Fibroblast of the conjunctiva (primary cell): ENCODE data around the gene DNMT3A.

Experiments used
- DNase-seq: peaks from one replicate; pipeline ENCODE4 v3.0.0-alpha.2; 2010; ENCODE audit warnings: low read depth

DNMT3A gene

DNA sequence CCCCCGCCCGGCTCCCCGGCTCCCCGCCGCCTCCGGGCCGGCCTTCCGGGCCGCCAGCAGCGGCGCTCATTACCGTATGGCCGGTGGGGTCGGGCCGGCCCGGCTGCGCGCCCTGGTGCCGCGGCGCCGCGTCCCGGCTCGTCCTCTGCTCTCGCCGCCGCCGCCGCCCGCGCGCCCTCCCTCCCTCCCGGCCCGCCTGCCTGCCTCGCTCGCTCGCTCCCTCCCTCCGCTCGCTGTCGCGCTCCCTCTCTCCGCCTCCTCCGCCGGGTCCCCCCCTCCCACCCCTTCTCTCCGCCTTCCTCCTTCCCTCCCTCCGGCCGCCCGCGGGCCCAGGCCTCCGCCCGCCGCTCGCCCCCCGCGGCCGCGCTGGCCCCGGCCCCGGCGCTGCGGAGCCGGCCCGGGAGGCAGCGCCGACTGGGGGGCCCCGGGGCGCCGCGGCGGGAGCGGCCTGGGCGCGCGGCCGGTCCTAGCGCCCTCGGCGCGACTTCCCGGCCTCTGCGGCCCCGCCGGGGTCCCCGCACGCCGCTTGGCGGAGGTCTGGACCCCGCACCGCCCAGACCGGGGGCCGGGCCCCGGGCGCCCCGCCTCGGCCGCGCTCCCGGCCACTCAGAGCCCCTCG lies at the start of gene DNMT3A:
Gene DNMT3A, minus strand, starts transcription at position 173 of the 619 bp plus-strand sequence. CDS start 27,941 bp downstream, outside the sequence.
- no peak for DNase-seq

DNA sequence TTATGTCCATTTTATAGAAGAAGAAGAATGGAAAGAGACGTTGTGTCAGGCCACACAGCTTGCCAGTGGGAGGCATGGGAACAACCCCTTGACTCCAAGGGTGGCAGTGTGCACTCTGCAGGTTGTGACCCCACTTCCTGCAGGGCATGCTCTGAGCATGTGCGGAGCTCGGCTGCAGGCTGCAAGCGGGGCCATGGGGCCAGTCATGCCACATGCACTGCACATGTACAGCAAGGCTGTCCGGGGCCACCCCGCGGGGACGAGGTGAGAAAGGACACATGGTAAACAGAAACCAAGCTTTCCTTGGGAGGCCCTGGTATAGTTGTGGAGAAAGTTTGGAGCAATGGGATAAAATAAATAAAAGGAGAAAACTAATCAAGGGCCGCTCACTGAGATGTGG lies 47.4 kb upstream of the DNMT3A start:
- no peak for DNase-seq

DNA sequence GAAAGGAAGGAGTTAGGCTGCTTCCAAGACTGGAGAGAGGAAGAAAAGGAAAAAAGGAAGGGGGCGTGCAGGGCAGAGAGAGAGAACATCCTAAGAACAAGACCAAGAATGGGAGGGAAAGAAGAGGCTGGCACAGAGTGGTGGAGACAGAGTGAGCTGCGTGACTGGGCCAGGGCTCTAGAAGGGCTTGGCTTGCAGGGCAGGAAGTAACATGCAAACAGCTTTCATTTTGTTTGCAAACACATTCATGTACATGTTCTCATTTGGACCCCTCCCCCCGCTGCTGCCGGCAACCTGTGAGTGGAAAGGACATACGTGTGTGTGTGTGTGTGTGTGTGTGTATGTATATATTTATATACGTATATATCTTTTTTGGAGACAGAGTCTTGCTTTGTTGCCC lies 46.8 kb upstream of the DNMT3A start:
- DNase-seq: no peak

DNA sequence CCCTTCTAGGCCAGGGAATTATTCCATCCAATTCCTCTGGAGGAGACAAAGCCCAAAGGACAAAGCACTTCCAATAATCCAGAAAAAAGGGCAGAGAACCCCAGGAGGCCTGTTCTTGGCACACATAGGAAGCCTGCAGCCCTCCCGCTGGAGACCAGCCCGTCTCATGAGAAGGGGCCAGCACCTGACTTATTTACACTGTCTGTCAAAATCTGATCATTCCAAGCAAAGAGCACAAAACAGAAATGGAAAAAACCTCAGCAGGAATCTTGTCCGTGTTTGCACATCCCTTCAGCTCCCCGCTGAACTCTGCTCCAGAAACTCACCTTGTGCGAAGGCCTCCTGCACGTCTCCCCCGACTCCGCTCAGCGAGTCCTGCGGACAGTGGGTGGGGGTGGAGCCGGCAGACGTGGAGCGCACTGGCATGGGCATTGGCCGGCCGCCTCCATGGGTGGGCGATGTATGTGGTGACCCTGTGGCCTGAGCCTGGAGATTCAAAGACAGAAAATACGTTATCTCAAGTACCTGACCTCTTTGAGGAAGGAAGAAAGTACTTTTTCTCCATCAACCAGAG lies 46.2 kb upstream of the DNMT3A start:
- DNase-seq: no peak

DNA sequence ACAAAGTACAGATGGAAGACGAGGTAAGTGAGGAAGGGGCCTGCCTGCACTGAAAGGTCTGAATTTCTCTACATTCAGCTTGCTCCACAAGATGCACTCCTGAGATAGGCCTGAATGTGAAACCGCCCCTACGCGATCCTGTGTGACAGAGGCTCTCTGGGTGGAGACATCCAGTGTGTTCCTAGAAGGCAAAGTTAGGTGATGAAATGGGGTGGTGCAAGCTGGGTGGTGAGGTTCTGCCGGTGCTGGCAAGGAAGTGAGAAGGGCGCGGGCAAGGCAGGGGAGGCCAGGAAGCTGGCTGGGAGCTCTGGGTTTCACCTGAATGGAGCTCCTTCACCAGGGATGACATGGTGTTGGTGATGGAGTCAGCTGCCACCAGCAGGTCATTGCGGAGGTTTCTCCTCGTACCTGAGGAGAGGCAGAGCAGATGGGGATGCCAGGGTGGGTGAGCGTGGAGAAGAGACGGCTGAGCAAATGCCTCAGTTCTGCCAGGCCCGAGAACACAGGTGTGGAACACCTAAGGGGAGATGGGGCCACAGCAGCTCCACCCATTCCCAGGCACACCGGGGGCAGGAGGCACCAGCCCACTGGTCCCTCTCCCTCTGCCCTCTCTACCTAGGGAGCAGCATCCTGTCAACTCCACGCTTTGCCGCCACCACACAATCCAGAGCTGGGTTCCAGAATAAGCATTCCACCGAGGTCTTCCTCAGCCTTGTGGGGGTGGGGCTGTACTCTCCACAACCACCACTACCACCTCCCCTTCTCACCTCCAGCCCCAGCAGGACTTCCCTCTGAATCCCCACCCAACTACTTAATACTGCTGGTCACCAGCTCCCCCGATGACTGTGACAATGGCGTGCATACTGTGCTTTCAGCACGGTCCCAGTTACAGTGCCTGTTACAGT lies 45.5 kb upstream of the DNMT3A start:
- no peak for DNase-seq

DNA sequence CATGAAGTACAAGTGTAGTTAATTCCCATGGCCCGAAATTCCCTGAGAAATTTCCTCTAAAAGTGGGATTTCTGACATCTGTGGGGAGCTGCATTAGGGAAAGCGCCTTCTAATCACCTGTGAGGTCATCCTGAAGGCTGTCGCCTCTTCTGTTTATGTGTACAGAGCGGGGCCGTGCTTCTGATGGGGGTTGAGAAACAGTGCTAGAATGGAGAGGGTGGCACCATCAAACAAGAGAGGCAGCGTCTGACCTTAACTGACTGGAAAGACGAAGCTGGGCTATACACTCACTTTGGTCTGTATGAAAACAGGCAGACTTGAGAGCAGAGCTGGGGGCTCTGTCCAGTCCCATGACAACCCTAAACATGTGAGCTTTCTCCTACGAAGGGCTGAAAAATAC lies 44.2 kb upstream of the DNMT3A start:
- no peak for DNase-seq

DNA sequence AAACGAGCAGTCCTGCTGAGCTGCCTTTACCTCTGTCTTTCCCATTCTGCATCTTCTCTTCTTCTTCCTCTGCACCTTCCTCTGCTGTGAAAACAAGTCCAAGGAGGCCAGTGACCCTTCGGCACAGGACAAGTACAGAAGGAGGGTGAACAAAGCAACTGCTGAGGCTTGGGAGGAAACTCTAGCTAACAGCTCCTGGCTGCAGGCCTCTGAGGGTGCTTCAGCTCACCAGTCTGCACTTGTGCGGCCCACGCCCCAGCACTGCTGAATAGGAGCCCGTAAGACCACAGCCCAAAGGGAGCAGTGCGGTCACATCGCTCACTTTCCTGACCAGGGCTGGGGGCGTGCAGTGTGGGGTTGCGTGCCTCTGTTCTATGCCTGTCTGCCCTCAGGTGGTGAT lies 42.1 kb upstream of the DNMT3A start:
- DNase-seq: no peak

DNA sequence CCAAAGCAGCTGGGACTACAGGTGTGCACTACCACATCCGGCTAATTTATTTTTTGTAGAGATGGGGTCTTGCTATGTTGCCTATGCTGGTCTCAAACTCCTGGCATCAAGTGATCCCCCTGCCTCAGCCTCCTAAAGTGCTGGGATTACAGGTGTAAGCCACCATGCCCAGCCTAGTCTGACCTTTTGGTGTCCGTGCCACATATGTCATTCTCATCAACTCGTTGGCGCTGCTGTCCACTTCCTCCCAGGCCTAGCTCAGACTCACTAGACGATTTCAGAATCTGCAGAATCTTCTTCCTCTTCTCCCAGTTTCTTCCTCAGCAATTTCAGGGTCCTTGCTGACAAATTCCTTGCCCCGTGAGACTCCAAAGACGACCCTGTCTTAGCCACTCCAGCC lies 39.8 kb upstream of the DNMT3A start:
- DNase-seq: no peak

DNA sequence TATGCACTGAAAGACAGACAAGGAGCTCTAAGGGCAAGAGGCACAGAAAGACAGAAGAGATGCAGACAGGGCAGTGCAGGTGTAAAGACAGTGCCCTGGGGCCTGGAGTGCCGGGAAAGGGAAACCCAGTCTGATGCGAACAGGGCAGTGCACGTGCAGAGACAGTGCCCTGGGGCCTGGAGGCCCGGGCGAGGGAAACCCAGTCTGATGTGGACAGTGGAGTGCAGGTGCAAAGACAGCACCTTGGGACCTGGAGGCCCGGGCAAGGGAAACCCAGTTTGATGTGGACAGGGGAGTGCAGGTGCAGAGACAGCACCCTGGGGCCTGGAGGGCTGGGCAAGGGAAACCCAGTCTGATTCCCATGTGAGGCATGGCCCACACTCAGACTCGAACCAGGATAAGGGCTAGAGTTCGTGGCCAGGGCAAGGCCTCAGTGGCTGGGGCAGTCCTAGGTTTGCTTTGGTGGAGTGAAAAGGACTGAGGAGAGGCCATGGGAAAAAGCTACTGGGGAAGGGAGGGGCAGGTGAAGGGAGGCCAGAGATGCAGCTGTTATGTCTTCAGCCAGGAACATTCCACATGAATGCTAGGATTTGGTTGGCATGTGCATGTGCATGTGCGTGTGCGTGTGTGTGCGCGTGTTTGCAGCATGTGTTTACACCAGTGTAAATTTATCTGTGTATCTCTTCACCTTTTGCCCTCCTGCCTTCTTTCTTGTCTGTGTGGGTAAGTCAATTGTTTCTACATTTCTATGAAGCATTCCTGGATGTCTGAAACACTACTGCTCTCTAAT lies 39.1 kb upstream of the DNMT3A start:
- DNase-seq: no peak

DNA sequence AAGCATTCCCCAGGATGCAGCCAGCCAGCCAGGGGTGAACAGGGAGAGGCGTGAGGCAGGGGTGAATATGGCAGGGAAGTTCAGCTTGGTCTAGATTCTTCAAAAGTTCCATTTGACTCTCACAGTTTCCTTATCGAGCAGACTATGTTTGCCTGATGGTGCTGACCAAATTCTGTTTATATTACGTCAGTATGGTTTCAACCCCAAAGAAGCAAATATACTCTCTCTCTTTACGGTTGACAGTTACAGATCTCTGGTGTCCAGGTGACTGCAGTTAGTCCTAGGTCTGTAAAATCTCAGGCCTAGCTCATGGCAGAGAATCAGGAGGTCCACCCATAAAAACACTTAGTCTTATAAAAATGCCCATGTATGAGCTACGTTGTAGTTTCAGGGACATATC lies 38.3 kb upstream of the DNMT3A start:
- DNase-seq: no peak

DNA sequence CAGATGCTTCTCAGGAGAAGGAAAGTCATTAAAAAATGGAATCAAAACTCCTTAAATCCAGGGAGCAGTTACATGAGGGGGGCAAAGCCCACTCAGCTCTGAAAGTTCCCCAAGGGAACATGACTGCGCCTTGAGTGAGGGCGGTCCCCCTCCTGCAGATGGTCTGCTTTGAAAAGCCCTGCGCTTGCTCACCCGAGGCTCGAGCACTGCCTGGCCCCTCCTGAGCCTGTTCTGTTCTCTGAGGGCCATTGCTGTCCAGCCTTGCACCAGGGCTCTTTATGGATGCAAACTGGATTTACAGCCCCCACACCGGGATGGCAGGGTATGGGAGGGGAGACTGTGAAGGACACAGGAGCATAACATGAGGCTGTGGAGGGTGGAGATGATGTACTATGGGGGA lies 37.8 kb upstream of the DNMT3A start:
- DNase-seq: no peak

DNA sequence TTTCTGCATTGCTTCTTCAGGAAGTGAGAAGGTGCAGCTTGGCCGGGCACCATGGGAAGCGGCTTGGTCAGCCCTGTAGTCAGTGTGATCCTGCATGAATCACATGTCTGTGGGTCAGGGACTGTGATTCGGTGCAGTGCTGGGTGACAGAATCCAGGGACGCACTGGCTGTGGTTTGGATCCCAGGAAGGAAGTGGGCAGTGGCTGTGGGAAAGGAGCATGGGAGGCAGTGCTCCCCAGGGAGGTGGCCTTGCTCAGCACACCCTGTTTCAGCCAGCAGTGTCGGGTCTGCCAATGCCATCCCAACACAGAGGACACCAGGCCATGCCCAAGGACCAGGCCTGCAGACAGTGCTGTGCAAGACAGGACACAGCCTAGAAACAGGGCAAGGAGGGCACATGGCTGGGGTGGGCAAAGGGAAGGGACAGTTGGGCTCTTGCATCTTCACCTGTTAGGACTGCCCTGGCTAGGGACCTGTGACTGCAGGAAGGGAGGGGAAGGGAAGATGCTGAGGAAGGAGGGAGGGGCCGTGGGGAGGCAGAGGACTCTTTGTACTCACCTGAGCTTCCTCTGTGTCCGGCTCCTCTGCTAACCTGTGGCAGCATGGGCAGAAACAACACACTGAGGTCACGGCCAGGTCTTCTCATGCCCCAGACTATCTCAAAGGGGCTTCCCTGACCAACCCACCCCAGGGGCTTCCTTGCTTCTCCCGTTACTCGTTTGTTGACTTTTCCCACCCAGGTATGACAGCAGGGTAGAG lies 37.2 kb upstream of the DNMT3A start:
- no peak for DNase-seq

DNA sequence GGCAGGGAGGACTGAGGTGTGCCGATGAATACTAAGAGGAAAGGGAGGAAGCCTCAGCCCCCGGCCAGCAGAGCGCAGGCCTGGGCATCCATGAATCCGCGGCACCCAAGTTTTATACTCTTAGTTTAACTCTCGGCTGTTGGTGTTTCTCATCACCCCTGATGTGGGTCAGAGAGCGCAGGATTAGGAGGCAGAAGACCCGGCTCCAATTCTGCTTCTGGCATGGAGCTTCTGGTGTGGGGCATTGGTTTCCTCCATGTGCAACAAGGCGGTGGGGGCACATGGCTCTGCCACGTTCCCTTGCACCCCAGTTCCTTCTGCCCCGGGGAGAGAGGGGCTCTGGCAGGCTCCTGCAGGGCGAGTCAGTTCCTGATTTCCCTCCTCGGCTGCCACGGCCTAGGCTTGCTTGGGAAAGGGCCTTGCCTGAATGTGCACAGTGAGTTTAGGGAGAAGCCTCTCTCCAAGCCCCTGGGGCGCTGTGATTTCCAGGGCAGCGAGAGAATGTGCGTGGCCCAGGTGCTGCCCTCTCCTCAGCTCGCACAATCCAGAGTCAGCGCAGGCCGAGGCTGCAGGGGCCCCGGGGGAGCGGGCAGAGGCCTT lies 36.2 kb upstream of the DNMT3A start:
- no peak for DNase-seq

DNA sequence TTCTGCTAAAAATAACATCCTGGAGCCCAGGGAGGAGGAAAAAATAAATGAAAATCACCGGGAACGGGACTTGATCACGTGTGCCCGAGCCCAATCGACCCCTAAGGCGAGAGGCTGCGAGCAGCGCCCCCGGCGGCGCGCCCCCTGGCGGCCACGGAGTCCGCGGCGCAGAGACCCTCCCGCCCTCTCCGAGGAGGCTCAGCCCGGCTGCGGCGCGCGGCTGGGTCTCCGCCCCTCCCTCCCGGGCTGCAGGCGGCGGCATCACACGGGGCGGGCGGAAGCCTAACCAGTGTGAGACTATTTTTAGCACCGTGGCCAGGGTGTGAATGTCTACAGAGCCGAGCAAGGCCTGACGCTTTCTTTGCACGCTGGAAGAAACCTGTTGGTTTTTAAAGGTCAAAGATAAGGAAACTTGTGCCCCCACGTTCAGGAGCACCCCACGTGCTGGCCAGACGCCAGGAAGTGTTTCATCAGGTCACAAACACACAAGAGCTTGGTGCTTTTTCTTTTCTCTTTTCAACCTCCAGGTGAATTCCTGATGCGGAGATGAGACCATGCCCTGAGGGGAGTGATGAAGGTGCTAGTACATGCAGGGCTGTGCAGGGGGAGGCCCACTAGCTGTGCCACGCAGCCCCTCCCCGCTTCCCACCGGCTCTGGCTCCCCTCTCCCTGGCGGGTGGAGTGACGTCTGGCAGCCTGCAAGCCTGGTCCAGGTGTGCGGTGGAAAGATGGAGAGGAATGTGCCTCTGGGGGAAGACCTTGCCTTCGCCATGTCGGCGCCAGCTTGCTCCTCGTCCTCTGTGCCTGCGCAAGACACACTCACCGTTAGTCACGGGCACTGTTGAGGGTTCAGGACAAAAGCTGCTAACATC lies 35.3 kb upstream of the DNMT3A start:
- DNase-seq: peak; percentile 68

DNA sequence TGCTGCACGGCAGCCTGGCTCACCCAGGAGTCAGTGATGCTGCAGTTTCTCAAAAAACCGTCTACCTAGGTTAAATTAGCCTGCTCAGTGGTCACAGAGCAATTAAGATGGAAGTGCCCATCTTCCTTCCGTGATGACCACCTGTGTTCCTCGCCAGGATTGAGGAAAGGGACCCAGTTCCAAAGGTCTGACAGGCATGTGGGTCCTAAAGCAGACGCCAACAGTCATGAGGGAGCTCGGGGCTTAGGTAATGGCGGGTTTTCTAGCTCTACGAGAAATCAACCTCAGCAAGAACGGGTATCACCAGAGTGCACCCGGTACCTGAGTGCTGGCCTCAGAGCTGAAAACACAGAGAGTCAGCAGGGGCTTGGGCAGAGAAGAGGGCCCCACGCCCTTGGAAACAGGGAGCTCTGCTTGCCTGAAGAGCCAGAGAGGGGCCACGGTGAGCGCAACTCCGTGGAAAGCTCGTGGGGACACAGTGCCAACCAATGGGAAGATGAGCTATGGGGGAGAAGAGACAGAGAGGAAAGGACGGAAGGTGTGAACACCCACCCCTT lies 34.3 kb upstream of the DNMT3A start:
- DNase-seq: no peak

DNA sequence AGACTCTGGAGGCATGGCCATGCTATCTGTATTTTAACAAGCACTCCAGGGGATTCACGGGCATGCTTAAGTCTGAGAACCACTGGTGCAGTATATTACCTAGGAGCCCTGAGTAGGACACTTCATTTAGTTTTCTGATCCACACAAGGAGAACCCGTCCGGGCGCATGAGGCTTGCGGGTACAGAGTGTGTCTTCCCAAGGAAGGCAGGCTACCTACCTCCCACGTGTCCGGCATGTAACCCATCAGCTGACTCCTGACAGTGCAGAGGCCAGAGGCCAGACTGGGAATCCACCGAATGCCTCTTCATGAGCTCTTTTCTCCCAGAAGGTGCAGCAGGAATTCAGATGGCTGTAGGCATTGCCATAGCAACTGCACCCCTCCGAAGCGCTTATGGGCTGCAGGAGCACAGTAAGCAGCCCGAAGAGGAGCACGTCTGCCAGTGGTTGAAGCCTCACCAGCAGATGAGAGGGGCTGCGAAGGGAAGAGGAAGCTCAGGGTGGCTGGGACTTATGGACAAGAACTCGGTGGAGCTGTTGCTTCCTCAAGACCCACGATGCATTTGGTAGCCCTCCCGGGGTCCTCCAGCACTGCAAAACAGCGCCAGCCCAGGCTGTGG lies 33.8 kb upstream of the DNMT3A start:
- DNase-seq: no peak

DNA sequence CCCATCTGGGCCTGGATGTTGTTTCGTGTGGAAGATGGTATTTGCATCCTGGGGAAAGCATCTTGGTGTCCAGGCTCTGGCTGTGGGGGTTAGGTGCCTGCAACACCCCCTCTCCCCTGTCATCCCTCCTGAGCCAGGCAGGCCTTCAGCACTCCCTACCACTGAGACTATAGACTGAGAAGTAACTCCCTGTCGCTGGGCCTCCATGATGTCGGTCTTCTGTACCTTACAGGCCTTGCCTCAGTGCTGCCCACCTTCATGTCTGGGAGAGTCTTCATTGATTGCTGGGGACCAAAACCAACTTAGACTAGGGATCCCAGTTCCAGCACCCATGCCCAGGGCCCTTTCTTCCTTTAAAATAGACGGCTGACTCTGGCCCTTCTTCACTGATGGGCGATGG lies 33.1 kb upstream of the DNMT3A start:
- DNase-seq: no peak

DNA sequence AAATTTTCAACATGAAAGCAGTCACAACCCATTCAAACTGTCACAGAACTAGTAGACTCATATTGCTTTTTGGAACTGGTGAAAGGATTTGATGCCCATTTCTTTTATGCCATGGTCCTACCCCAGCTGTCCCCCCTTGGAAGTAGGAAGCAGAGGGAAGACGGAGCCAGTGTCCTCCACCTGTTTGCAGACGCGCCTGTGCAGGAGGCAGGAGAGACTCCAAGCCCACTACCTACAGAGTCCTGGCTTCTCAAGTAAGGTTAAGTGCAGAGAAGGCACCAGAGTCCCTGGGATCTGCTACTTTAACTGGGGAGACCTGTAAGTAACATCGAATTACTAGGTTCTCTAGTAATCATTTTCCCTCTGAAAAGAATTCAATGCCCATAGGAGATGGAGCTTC lies 32.7 kb upstream of the DNMT3A start:
- DNase-seq: no peak

DNA sequence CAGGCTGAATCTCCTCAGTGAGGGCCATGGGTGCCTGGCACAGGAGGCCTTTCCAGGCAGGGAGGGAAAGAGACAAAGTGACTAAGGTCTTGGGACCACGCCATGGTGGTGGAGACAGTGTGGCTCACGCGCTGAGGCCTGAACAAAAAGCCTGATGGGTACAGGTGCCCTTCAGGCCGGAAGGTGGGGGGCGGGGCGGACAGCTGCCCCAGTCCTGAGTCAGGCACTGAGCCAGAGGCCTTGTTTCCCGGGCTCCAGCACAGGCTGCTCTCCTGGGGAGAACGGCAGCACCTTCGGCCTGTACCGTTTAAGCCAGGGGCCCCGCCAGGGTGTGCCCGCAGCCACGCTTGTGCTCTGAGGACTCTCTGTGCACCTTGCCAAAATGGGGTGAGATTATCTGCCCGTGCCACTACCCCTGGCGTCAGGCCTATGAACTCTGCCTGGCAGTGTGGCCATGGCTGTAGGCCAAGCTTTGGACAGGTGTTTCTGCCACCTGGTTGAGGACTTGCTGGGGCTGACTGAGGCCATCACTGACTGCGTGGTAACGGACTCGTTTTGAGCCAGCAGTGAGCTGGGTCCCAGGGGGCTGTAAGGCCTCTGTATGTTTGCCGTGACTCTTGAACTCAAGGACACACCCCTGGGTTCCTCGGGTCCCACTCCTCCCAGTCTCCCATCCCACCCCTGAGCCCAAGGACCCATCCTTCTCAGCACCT lies 31.7 kb upstream of the DNMT3A start:
- DNase-seq: no peak
